GM19468 (cell line): ENCODE measurements around the gene MBNL2.
"Not testable (repeated sequence)": the region's sequence is repeated elsewhere in the genome, so short reads cannot be mapped to it uniquely, and the experiment has no call there.

Experiments
- ATAC-seq: cut with Tn5 transposase; IDR thresholded peaks from one replicate; pipeline ENCODE4 v1.9.1; 2021; ENCODE audit warnings: mild to moderate bottlenecking, moderate library complexity, moderate number of reproducible peaks; ENCODE audit not compliant: unreplicated experiment; ENCODE audit errors: extremely low read depth

Gene MBNL2

DNA sequence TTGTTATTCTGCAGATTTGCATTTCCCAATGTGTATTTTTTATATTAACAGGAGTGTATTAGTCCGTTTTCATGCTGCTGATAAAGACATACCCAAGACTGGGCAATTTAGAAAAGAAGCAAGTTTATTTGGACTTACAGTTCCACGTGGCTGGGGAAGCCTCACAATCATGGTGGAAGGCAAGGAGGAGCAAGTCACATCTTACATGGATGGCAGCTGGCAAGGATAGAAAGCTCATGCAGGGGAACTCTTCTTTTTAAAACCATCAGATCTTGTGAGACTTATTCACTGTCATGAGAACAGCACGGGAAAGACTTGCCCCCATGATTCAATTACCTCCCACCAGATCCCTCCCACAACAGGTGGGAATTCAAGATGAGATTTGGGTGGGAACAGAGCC is 14.9 kb upstream of the MBNL2 start:
- not testable (repeated sequence) for ATAC-seq

DNA sequence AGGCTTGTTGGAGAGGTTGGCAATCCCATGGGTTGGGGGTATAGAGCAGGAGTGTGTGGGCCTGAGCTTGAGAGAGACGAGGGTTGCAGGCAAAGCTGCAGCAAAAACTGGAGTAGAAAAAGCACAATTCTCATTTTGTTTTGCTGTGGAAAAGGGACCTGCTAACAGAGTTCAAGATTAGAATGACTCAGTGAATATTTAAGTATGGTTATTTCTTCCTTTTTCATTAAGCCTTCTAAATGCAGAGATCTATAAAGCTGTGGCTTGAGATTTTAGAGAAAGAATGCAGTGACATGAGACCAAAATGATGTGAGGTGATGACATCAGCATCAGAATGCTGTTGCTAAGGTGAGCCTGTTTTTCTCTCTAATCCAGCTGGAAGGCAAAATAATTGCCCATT is 10.8 kb upstream of the MBNL2 start:
- ATAC-seq: no peak

DNA sequence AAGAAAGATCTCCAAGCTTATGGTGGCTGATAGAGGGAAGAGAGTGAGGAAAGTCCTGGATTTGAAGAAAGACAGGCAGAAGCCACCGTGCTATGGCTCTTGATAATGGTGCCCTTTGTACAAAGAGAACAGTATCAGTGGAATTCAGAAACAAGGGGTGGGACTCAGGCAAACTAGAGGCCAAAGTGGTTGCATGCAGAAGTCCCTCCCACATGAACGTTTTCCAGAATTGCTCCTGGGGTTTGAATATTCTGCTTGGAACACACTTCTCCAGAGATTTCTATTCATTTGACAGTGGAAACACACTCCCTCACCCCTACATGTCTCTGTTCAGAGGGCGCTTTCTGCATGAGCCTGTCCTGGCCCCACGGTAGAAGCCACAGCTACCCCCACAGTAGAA is 10.1 kb upstream of the MBNL2 start:
- no peak for ATAC-seq

DNA sequence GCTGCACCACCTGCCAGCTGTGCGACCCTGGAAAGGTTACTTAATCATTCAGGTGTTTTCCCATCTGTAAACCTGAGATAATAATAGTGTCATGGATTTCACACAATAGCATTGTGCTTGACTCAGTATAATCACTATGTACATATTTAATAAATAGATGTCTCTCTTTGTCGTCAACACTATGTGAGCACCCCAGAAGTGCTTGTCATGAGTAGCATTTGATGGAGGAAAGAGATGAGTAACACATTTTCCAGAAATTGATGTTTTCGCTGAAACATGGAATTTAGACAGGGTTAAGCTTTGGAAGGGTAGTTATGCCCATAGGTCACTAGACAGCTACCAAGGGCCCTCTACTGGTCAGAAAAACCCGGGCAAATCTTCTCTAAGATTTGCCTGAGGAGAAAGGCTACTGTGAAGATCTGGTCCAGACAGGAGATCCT is 9.5 kb upstream of the MBNL2 start:
- no peak for ATAC-seq

- ATAC-seq: no peak
Measured at GRCh38 chr13:97214921-97215320, 7.2 kb upstream of the MBNL2 start.

DNA sequence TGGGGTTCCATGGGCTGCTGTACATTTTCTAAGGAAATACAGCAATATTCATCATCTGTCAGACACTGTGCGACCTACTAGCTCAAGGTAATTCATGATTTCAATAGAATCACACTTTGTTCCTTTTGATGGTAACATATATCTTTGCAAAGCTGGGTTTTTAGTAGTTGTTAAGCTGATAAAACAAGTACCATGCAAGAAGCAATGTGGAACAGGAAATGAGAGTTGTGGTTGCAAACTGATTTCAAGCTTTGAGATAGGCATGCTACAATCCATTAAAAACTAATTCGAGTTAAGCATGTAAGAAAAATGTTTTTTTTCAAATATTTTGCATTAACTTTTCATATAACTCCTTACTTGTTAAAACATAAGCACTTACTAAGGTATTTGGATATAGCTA is 6.8 kb upstream of the MBNL2 start:
- ATAC-seq: no peak

GRCh38 chr13:97219226-97219625 is 2.9 kb upstream of the MBNL2 start:
- ATAC-seq: no peak

DNA sequence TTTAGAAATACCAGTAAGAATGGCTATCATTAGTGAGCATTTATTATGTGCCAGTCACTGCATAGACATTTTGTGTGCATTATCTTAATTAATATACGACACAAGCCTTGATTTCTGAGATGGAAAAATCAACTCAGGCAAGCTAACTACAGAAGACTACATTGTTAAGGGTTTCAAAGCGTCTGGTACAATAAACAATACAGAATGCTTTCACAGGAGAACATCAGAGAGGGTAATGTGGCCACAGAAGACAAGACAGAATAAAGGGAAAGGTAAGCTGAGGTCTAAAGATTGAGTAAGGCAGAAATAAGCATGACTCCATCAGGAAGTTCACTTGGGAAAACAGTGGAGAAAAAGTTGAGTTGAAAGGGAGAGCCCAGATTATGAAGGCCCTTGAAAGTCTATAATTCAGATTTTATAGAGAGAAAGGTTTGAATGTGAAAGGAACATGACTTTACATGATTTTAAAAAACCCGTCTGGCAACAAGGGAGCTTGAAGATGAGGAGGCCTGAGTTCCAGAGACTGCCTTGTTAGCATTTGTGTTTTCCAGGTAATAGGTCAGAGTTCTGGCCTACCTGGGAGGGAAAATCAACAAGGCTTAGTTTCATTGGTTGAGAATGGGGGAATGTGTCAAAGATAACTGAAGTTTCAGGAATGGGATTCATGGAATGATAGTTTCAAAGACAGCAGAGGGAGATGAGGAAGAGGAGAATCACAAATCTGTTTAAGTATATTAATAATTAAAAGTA is 1.8 kb upstream of the MBNL2 start:
- ATAC-seq: no peak

GRCh38 chr13:97221046-97221445 is 1.1 kb upstream of the MBNL2 start:
- ATAC-seq: no peak

GRCh38 chr13:97221466-97221865 is 667 bp upstream of the MBNL2 start:
- no peak for ATAC-seq

DNA sequence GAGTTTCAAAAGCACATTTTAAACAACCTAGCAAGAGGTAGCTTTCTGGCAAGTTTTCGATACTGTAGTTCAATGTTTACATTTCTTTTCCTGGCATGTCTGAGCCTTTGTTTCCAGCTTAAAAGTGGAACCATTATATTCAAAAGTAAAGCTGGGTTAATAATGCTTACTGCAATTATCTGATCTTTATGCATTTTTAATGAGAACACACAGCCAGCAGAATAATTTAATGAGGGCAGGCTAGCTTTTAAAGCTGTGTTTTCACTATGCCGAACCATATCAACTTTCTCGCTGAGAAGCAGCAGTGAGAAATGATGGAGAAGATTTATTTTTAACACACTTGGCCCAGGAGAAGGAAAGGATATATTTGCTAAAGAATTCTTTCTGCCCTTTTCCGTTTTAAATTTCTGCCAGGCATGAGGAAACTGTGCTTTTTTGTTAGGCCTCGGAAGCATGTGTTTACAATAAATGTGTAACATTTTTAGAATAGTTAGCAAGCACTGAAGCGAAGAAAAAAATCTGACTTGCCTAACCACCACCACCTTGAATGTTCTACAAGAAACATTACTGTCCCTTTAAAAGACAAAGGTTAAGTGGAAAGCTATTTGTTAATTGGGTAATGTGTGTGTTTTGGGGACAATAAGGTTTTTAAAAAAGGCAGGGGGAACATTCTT is 1.0 kb downstream of the MBNL2 start:
- ATAC-seq: no peak

- no peak for ATAC-seq
Measured at GRCh38 chr13:97223711-97224541, 1.8 kb downstream of the MBNL2 start.

DNA sequence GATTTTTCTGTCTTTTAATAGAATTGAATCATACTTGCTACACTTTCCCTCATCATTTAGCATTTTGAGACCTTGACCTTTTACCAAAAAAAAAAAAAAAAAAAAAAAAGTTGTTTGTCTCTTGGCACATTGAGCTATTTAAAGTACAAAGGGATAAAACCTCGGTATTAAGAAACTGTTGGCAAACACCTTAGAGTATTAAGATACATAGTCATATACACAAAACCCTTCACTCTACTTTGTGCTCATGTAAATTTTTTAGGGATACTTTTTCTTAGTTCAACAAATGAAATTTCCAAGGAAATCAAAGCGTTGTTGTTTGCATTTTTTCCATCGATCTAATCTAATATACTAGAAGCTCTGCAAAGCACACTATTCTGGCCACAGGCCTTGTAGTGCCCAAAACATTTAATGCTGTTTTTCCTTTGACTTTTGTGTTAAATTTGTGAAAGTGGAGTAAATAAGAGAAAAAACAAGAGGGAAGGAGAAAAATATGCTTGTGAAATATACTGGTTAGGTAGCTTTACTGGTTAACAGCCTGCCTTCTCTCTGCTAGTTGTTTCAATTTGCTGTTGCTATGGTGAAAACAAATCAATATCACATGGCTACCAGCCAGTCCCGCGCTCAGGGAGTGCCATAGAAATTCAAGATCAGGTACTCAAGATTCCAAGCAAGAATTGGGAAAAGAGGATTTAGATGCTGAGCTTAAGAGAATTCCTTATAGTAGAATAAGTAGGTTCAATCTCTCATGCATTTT is 2.6 kb downstream of the MBNL2 start:
- no peak for ATAC-seq

DNA sequence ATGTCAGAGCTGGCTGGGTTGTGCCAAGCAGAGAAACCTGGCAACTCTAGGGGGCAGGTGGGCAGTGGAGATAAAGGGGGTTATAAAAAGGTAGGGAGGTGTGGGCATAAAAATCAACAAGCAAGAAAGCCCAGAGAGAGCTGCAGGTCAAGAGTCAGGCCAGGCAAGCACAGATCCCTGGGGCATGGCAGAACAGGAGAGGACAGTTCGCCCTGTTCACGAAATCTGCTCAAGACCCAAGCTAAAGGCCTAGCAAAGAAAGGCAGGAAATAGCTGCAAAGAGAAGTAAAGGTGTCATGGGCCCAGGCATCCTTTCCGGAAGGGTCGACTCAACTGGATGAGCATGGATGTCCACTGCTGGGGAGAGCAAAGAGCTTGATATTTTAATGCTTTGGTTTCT is 3.4 kb downstream of the MBNL2 start:
- no peak for ATAC-seq

DNA sequence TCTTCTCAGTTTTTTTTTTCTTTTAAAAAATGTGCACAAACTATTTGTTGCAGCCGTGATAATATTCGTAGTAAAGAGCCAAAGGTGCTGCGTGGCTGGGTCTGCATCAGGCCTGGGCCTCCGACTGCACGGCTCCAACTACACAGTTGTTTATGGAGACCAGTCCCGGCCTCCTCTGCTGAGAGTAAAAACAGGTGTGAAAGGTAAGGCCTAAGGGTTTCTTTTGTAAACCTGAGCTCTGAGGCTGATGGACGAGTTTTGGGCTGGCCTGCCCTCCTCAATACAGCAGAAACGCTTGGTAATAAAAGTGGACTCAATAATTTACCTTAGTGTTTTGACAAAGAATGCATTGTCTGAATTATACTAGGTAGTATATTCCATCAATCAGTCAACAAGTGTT is 3.9 kb downstream of the MBNL2 start:
- ATAC-seq: no peak

GRCh38 chr13:97226788-97227627 is 4.9 kb downstream of the MBNL2 start:
- no peak for ATAC-seq

GRCh38 chr13:97228850-97229521 is 6.9 kb downstream of the MBNL2 start:
- ATAC-seq: no peak

DNA sequence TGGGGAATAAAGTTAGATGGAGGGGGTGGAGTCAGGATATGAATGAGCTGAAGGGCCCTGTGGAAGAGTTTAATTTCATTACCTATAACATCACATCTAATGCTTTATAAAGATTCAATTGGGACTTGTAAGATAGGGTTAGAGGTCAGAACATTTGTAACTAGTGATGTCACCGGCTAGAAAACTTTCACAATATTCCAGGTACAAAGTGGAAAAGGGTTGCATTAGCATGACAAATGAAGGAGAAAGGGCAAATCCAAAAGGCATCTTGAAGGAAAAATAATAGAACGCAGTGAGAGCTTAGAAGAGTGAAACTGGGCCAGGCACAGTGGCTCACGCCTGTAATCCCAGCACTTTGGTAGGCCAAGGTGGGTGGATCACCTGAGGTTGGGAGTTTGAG is 7.6 kb downstream of the MBNL2 start:
- ATAC-seq: no peak
